Activated CD8-positive, alpha-beta T cell treated with anti-CD3 and anti-CD28 coated beads for 36 hours (primary cell): ENCODE data around the gene NEDD4L. TPM values are rescaled to one million over a fixed set of nuclear protein-coding genes. Genes with fewer than 3 reads are reported as not detected.

Experiments used
- ATAC-seq: fragments of 200-7000 bp; cut with Tn5 transposase; one replicate; pipeline ENCODE4 v1.10.0; 2021; ENCODE audit warnings: mild to moderate bottlenecking, moderate library complexity
- CTCF ChIA-PET: fragments of 350-600 bp; sonication (Branson Sonifier 250); formaldehyde crosslinking; loops from one replicate; lab custom pipeline; 2021; ENCODE audit warnings: antibody characterized with exemption; lab: Charles Lee
- POLR2A ChIA-PET: fragments of 350-600 bp; sonication (Branson Sonifier 250); formaldehyde crosslinking; loops from one replicate; lab custom pipeline; 2021; ENCODE audit warnings: antibody characterized with exemption; lab: Charles Lee
- DNase-seq: peaks from one replicate; pipeline ENCODE4 v3.0.0-alpha.2; 2020
- H3K27ac Mint-ChIP-seq: one replicate; pipeline ENCODE4 v1.8.0; 2021; ENCODE audit warnings: mild to moderate bottlenecking, mixed read lengths
- H3K27me3 Mint-ChIP-seq: one replicate; pipeline ENCODE4 v1.8.0; 2021; ENCODE audit warnings: mixed read lengths
- H3K36me3 Mint-ChIP-seq: one replicate; pipeline ENCODE4 v1.8.0; 2021; ENCODE audit warnings: low read depth, mixed read lengths
- H3K4me1 Mint-ChIP-seq: one replicate; pipeline ENCODE4 v1.8.0; 2021; ENCODE audit warnings: low read depth, mixed read lengths
- H3K4me3 Mint-ChIP-seq: one replicate; pipeline ENCODE4 v1.8.0; 2021; ENCODE audit warnings: mild to moderate bottlenecking, moderate library complexity, mixed read lengths
- H3K9me3 Mint-ChIP-seq: one replicate; pipeline ENCODE4 v1.8.0; 2021; ENCODE audit warnings: mixed read lengths
- intact Hi-C: fragments of 100-400 bp; cut with micrococcal nuclease; formaldehyde crosslinking; loops from one replicate; pipeline ENCODE4 v1.10.0; 2022
- total RNA-seq, 2 experiments: library from RNA; stranded (reverse); gene quantifications; one replicate each; pipeline ENCODE4 v1.2.3, GENCODE V29; 2021
- TF ChIP-seq, protein P1 (sequence below): fragments of 200-600 bp; IDR thresholded peaks from one replicate; pipeline ENCODE4 v1.8.0; 2022; ENCODE audit warnings: antibody characterized with exemption, mild to moderate bottlenecking

Gene NEDD4L
- total RNA-seq, 2 experiments from 2014 or later: 7.5 to 8.5 TPM

DNA sequence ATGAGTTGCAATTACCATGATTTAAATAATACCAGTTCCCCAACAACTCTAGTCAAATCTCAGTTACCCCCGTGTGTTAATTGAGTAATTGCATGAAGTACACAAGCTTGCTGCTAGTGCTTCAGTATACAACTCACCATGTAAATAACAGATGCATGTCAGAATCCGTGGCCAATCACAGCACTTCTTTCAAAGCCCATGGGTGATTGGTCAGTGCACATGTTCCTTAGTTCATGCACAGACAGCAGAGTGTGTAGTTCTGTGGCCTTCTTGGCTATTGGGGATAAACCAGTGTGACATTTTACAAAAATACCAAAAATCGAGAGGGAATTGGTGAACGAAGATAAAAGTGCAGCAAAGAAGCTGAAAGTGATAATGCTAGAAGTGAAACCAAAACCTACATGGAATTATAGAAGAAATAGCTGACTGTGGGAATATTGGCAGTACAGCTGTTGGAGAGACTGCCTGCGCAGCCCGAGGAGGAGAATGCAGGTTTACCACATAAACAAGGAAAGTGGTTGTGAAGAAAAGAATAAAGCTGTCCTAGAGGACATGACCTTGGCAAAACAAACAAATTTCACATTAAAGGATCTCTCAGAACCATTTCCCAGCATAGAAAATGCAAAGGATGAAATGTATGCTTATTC lies 59.4 kb downstream of the NEDD4L start:
- no peak overlapping the region for H3K4me3 Mint-ChIP-seq
- H3K27me3 Mint-ChIP-seq: peaks cover 6% of the 10 kb centered on the region
- H3K27ac Mint-ChIP-seq: no peak overlapping the region
- ATAC-seq (no peak), DNase-seq (no peak)
- intact Hi-C loops: no loop called here
- POLR2A ChIA-PET: no interaction called here
- H3K9me3 Mint-ChIP-seq: no peaks in the 10 kb centered on the region
- TF ChIP-seq, protein P1, sequence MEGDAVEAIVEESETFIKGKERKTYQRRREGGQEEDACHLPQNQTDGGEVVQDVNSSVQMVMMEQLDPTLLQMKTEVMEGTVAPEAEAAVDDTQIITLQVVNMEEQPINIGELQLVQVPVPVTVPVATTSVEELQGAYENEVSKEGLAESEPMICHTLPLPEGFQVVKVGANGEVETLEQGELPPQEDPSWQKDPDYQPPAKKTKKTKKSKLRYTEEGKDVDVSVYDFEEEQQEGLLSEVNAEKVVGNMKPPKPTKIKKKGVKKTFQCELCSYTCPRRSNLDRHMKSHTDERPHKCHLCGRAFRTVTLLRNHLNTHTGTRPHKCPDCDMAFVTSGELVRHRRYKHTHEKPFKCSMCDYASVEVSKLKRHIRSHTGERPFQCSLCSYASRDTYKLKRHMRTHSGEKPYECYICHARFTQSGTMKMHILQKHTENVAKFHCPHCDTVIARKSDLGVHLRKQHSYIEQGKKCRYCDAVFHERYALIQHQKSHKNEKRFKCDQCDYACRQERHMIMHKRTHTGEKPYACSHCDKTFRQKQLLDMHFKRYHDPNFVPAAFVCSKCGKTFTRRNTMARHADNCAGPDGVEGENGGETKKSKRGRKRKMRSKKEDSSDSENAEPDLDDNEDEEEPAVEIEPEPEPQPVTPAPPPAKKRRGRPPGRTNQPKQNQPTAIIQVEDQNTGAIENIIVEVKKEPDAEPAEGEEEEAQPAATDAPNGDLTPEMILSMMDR: no peak
- no peaks in the 10 kb centered on the region for H3K4me1 Mint-ChIP-seq
- no peaks in the 10 kb centered on the region for H3K36me3 Mint-ChIP-seq
- CTCF ChIA-PET: interaction anchor here (1.4 to 1.5 kb wide), 2 partner anchors 10 to 78 kb away, joined by 3 read pairs; no protein-coding TSS in a partner anchor

DNA sequence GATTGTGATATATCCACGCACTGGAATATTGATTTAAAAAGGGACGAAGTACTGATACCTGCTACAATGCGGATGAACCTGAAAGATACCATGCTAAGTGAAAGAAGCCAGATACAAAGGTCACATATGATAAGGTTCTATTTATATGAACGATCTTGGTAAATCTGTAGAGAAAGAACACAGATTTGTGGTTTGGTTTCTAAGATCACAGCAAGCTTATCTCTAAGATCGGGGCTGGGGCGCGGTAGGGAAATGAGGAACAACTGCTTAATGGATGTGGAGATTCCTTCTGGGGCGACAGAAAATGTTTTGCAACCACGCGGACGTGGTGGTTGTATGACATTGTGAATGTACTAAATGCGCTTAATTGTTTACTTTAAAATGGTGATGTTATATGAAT lies 60.1 kb downstream of the NEDD4L start:
- ChIA-PET CTCF (interaction anchor here (1.4 kb wide), 1 partner anchor 9 kb away, joined by 3 read pairs; no protein-coding TSS in a partner anchor), POLR2A (no interaction called here)
- H3K27me3 Mint-ChIP-seq: peaks cover 6% of the 10 kb centered on the region
- H3K4me1 Mint-ChIP-seq: no peaks in the 10 kb centered on the region
- no peak overlapping the region for H3K27ac Mint-ChIP-seq
- TF ChIP-seq, protein P1: no peak
- DNase-seq: no peak
- no peak for ATAC-seq
- H3K36me3 Mint-ChIP-seq: no peaks in the 10 kb centered on the region
- intact Hi-C loops: no loop called here
- no peaks in the 10 kb centered on the region for H3K9me3 Mint-ChIP-seq
- H3K4me3 Mint-ChIP-seq: no peak overlapping the region

DNA sequence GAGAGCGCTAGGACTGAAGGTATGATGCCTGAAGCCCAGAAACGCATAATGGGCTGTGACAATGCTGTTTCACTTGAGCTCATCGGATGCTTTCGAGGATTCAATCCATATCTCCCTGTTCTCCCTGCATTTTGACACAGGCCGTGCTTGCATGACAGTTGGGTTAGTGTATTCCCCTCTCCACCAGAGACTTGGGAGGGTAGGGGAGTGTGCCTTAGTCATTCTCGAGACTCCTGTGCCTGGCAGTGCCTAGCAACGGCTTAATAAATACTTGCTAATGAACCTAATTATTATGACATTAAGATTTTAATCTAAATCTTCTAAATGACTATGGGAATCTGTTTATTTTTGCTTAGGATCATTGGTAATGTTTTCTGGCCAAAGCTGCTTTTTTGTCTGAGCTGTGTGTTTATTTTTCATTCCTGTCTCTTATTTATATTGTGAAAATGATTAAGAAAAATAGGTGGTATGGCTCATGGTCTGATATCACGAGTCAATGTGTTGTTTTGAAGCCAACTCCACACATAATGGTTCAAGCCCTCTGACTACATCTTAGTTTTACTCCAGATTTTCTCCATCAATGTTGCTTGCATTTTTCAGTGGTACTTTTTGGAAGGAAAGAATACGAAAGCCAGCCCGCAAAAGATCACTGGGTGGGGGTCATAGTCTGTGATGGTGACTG lies 61.3 kb downstream of the NEDD4L start:
- Mint-ChIP-seq H3K36me3 (no peaks in the 10 kb centered on the region), H3K4me3 (no peak overlapping the region)

DNA sequence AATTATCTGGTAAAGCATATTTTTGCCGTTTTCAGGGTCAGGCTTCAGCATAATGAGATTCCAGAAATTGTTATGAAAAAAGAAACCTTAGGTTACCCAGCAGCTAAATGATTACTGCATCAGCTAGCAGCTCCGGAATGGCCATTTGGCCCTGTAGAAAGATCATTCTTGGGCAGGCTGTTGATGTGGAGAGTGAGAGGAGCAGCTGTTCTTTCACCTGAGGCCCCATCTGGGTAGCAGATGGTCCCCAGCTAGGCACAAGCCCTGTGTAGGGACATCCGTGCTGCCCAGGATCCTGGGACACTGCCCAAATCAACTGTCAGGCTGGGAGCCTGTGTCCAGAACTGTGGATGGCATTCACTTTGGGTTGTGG lies 61.8 kb downstream of the NEDD4L start:
- no peak for DNase-seq
- no peaks in the 10 kb centered on the region for H3K9me3 Mint-ChIP-seq
- ATAC-seq: no peak
- ChIA-PET POLR2A (no interaction called here), CTCF (interaction anchor here (1.0 to 1.1 kb wide), 2 partner anchors 16 to 251 kb away, joined by 3 to 6 read pairs; no protein-coding TSS in a partner anchor)
- no peak overlapping the region for H3K4me3 Mint-ChIP-seq
- H3K36me3 Mint-ChIP-seq: no peaks in the 10 kb centered on the region
- TF ChIP-seq, protein P1: no peak
- no peak overlapping the region for H3K27ac Mint-ChIP-seq
- peaks cover 6% of the 10 kb centered on the region for H3K27me3 Mint-ChIP-seq
- intact Hi-C loops: no loop called here
- H3K4me1 Mint-ChIP-seq: no peaks in the 10 kb centered on the region

More for the DNA sequence above, 61.3 kb downstream of the NEDD4L start:
- DNase-seq: no peak
- no peak for ATAC-seq
- TF ChIP-seq, protein P1: no peak
- CTCF ChIA-PET: interaction anchor here (1.0 to 1.1 kb wide), 2 partner anchors 17 to 250 kb away, joined by 3 to 6 read pairs; no protein-coding TSS in a partner anchor
- POLR2A ChIA-PET: interaction anchor here (1.3 kb wide), 1 partner anchor 56 kb away, joined by 3 read pairs; no protein-coding TSS in a partner anchor
- intact Hi-C loops: no loop called here
- Mint-ChIP-seq H3K4me1 (no peaks in the 10 kb centered on the region), H3K9me3 (no peaks in the 10 kb centered on the region), H3K27ac (no peak overlapping the region), H3K27me3 (peaks cover 6% of the 10 kb centered on the region)
